DMS 273 (cell line): ENCODE results near the gene HIF3A.
A peak's percentile ranks its signal among the peaks of the same experiment; 100 is the strongest.
"Not testable (repeated sequence)": the region's sequence is repeated elsewhere in the genome, so short reads cannot be mapped to it uniquely, and the experiment has no call there.

Source experiments
- DNase-seq: peaks from one replicate; lab custom pipeline; 2025; ENCODE audit not compliant: unreplicated experiment; lab: John Stamatoyannopoulos, UW

HIF3A gene

GRCh38 chr19:46291829-46292228, 5.0 kb upstream of the HIF3A start:
- no peak for DNase-seq

DNA sequence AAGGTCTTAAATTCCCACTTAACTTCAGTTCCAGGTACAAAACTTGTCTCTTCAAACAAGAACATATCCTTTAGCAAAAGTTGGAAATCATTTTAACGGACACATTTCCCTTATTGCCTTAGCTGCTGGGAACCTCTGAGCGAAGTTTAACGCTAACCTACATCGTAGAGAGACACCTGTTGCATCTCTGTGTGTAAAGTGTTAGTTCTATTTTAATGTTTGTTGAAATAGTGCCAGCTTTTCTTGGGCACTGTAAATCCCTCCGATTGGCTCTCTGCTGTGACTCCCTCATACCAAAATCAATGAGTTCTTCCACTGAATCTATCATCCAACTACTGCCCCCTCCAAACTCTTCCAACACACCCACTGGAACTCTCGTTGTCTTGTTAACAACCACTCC, 2.3 kb upstream of the HIF3A start:
- no peak for DNase-seq

DNA sequence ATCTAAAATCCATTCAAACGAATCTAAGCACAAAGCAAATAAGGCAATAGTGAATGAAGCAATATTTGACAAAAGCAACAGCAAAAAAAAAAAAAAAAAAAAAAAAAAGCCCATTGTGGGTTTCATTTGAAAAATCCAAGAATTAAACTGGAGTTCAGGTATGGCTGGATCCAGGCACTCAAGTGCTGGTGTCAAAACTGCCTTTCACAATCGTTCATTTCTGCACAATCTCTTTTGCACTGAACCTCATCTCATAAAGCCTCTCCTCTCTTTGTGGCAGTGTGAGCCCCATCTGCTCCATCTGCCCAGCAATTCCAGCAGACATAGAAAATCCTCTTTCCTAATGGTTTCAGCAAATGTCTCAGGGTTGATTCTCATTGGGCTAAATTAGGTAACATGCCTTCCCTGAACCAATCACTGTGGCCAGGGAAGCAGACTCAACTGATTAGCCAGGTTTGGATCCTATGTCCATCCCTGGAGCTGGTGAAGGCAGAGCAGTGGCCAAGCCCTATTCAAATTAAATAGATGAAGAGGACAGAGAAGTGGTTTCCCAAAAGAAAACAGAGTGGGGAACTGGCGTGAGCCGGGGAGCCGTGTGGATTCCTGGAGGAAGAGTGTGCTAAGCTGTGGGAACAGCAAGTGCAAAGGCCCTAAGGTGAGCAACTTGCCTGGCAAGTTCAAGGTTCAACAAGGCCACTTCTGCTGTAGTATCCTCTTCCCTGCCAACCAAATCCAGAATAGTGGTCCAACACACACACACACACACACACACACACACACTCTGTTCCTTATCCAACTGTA, 1.2 kb upstream of the HIF3A start:
- DNase-seq, result peak; percentile 82

GRCh38 chr19:46296202-46296480, 701 bp upstream of the HIF3A start:
- DNase-seq, result no peak

DNA sequence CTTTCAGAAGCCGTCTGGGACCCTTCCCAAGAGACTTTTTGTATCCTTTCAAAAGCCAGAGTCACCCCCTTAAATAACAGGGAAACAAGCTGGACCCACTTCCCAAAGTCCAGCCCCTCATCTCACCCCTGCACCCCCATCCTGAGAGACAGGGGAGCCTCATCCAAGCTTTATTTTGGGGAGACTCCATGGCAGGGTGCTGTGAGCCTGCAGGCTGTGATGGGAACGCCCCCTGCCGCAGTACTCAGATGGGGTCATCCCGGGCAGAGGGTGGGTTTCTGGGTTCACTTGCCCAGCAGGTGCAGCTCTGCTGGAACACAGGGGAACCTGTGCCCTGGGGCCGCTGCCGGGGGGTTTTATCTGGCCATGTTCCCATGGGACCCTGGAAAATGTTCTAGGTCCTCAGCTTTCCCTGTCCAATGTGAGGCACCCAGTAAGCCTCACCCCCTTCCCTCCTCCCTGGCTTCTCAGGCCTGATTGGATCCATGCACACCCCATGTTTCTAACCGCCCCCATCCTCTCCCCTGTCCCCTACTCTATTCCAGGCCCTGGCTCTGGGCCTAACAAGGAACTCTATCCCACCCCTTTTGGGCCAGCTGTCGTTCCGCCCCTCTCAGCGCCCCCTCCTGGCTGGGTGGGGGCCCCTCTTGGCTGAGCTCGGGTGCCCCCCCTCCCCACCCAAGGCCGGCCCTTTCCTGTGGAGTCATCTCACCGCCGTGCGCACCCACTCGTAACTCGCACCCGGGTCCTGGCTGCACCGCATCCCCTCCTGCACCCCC, 1.0 kb downstream of the HIF3A start:
- DNase-seq, result peak; percentile 67

GRCh38 chr19:46298479-46299003, 1.7 kb downstream of the HIF3A start:
- peak; percentile 56 for DNase-seq

DNA sequence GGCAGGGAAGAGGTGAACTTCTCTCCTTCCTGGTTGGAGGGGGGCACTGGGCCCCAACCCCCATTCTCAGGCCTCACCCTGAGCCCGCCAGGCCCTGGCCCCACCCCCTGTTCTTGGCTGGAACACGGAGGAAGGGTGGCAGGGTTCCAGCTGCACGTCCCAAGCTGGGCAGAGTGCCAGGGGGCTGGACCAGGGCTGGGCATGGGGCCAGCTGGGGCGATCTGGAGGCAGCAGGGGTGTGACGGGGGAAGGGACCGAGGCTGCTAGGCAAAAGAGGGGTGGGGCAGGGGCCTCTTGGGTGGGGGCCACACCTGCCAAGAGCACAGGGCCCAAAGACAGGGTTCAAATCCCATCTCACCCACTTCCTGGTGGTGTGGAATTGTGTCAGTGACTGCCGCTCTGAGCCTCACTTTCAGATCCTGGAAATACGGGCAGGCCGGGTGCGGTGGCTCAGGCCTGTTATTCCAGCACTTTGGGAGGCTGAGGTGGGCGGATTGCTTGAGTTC, 2.2 kb downstream of the HIF3A start:
- peak; percentile 98 for DNase-seq

GRCh38 chr19:46299695-46300094, 2.9 kb downstream of the HIF3A start:
- DNase-seq, result no peak

DNA sequence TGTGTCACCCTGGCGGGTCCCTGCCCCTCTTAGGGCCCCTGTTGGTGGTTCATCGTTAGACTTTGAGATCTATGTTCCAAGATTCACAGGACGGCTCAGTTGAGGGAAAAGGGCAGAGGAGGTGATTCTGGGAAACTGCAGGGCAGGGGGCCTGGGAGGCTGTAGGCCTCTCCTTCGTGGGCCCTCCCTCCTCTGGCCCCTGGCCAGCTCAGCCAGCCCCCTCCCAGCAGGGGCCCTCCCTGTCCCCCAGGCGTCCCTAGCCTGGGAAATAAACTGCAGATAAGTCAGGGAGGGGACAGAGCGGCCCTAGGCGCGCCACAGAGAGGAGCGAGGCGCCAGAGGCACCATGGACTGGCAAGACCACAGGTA, 6.5 kb downstream of the HIF3A start:
- DNase-seq, result no peak

- DNase-seq, result peak; percentile 25
Measured at GRCh38 chr19:46303691-46304397, 7.0 kb downstream of the HIF3A start.

DNA sequence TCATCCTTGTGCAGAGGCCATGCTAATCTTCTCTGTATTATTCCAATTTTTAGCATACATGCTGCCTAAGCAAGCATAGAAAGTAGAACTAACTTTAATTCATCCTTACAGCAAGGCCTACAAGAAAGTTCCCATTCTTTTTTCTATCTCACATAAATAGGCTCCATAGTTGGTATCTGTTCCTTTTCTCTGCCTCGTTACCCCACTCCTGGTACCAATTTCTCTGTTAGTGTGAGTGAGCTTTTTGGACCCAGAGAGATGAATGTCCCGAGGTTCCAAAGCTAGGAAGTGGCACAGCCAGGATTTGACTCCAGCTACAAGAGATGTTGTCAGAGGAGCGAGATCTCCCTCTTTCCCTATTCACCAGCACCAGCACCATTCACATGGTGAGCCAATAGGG, 9.7 kb downstream of the HIF3A start:
- DNase-seq, result no peak

- DNase-seq, result no peak
Measured at GRCh38 chr19:46308510-46308909, 11.7 kb downstream of the HIF3A start.

GRCh38 chr19:46309056-46309455, 12.2 kb downstream of the HIF3A start:
- DNase-seq, result no peak

DNA sequence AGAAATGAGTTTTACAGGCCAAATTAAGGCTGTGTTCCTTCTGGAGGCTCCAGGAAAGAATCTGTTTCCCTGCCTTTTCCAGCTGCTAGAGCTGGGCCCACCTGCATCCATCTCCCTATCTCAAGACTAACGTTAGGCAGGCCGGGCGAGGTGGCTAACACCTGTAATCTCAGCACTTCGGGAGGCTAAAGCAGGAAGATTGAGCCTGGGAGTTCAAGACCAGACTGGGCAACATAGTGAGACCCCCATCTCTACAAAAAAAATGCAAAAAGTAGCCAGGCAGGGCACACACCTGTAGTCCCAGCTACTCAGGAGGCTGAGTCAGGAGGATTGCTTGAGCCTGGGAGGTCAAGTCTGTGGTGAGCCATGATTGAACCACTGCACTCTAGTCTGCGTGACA, 14.6 kb downstream of the HIF3A start:
- no peak for DNase-seq

- DNase-seq, result not testable (repeated sequence)
Measured at GRCh38 chr19:46313540-46314469, 17.0 kb downstream of the HIF3A start.

- DNase-seq, result no peak
Measured at GRCh38 chr19:46317339-46317738, 20.5 kb downstream of the HIF3A start.

- no peak for DNase-seq
Measured at GRCh38 chr19:46319613-46320012, 22.8 kb downstream of the HIF3A start.

GRCh38 chr19:46320559-46320958, 23.7 kb downstream of the HIF3A start:
- DNase-seq, result no peak

- no peak for DNase-seq
Measured at GRCh38 chr19:46321653-46322052, 24.8 kb downstream of the HIF3A start.

- not testable (repeated sequence) for DNase-seq
Measured at GRCh38 chr19:46323227-46323626, 26.4 kb downstream of the HIF3A start.

GRCh38 chr19:46324277-46324676, 27.4 kb downstream of the HIF3A start:
- DNase-seq, result no peak
